HEK293 (cell line): ENCODE data around the gene PRTFDC1.

Source experiments
- CTCF ChIA-PET: fragments of 350-600 bp; formaldehyde crosslinking; extraction: SDS; loops from one replicate; lab custom pipeline; 2021; ENCODE audit warnings: antibody characterized with exemption; lab: Yijun Ruan, JAX
- POLR2A ChIA-PET: fragments of 300-600 bp; formaldehyde crosslinking; extraction: SDS; loops from one replicate; lab custom pipeline; 2020; ENCODE audit warnings: antibody characterized with exemption, inconsistent platforms; lab: Yijun Ruan, JAX
- H3K27ac ChIP-seq: fragments of 200-500 bp; sonication (Bioruptor generic); 2 replicates; pipeline ENCODE4 v1.5.1; 2014; ENCODE audit warnings: low read depth, low read length, control low read depth, inconsistent platforms; ENCODE audit errors: extremely low read depth
- H3K36me3 ChIP-seq, 2 experiments: fragments of 200-500 bp in 1 of 2; sonication (Bioruptor generic) in 1 of 2; 1 replicate in 1 of 2; 2 replicates in 1 of 2; pipeline ENCODE4 v1.5.1; 2014 to 2017; ENCODE audit warnings: inconsistent platforms in 2 of 2, low read length in 2 of 2; ENCODE audit not compliant: control insufficient read depth in 2 of 2, insufficient read depth in 1 of 2
- H3K4me1 ChIP-seq: fragments of 200-500 bp; sonication (Bioruptor generic); 2 replicates; pipeline ENCODE4 v1.5.1; 2014; ENCODE audit warnings: mild to moderate bottlenecking, low read length, inconsistent platforms; ENCODE audit not compliant: control insufficient read depth, insufficient read depth
- H3K4me3 ChIP-seq: 2 replicates; pipeline ENCODE4 v1.5.1; 2011; ENCODE audit warnings: low read depth, mild to moderate bottlenecking, control low read depth, low read length, moderate library complexity
- H3K9me3 ChIP-seq: fragments of 200-500 bp; sonication (Bioruptor generic); 2 replicates; pipeline ENCODE4 v1.5.1; 2014; ENCODE audit warnings: low read depth, low read length, inconsistent platforms; ENCODE audit not compliant: control insufficient read depth, insufficient read depth
- AEBP2 ChIP-seq: fragments of 450-650 bp; formaldehyde crosslinking; IDR thresholded peaks from 2 replicates; pipeline ENCODE4 v1.5.1; 2016; ENCODE audit warnings: missing biosample characterization, missing genetic modification characterization, borderline replicate concordance
- GLIS1 ChIP-seq: fragments of 450-650 bp; formaldehyde crosslinking; IDR thresholded peaks from 2 replicates; pipeline ENCODE4 v1.5.1; 2016; ENCODE audit warnings: missing biosample characterization, missing genetic modification characterization
- PATZ1 ChIP-seq: fragments of 450-650 bp; formaldehyde crosslinking; IDR thresholded peaks from 2 replicates; pipeline ENCODE4 v1.5.1; 2016; ENCODE audit warnings: missing biosample characterization, missing genetic modification characterization
- PRDM10 ChIP-seq: fragments of 450-650 bp; formaldehyde crosslinking; IDR thresholded peaks from 2 replicates; pipeline ENCODE4 v1.5.1; 2016; ENCODE audit warnings: missing biosample characterization, missing genetic modification characterization
- PRDM2 ChIP-seq: fragments of 450-650 bp; formaldehyde crosslinking; IDR thresholded peaks from 2 replicates; pipeline ENCODE4 v1.5.1; 2016; ENCODE audit warnings: missing biosample characterization, missing genetic modification characterization, borderline replicate concordance
- SP7 ChIP-seq: fragments of 450-650 bp; formaldehyde crosslinking; IDR thresholded peaks from 2 replicates; pipeline ENCODE4 v1.5.1; 2016; ENCODE audit warnings: missing biosample characterization, missing genetic modification characterization
- ZBTB21 ChIP-seq: fragments of 450-650 bp; formaldehyde crosslinking; IDR thresholded peaks from 2 replicates; pipeline ENCODE4 v1.5.1; 2017; ENCODE audit warnings: missing biosample characterization, missing genetic modification characterization
- ZBTB7A ChIP-seq: fragments of 450-650 bp; formaldehyde crosslinking; IDR thresholded peaks from 2 replicates; pipeline ENCODE4 v1.5.1; 2016; ENCODE audit warnings: low read depth, missing biosample characterization, missing genetic modification characterization
- ZFP3 ChIP-seq: fragments of 450-650 bp; formaldehyde crosslinking; IDR thresholded peaks from 2 replicates; pipeline ENCODE4 v1.5.1; 2016; ENCODE audit warnings: low read depth, missing biosample characterization, missing genetic modification characterization
- ZNF184 ChIP-seq: fragments of 450-650 bp; IDR thresholded peaks from 2 replicates; pipeline ENCODE4 v1.5.1; 2018; ENCODE audit warnings: missing biosample characterization, mild to moderate bottlenecking, missing genetic modification characterization
- ZNF23 ChIP-seq: fragments of 450-650 bp; formaldehyde crosslinking; IDR thresholded peaks from 2 replicates; pipeline ENCODE4 v1.5.1; 2016; ENCODE audit warnings: missing biosample characterization, missing genetic modification characterization, borderline replicate concordance
- ZNF239 ChIP-seq: fragments of 450-650 bp; formaldehyde crosslinking; IDR thresholded peaks from 2 replicates; pipeline ENCODE4 v1.5.1; 2016; ENCODE audit warnings: missing biosample characterization, missing genetic modification characterization
- ZNF266 ChIP-seq: fragments of 450-650 bp; formaldehyde crosslinking; IDR thresholded peaks from 2 replicates; pipeline ENCODE4 v1.5.1; 2016; ENCODE audit warnings: missing biosample characterization, missing genetic modification characterization, low read depth
- ZNF280C ChIP-seq: fragments of 450-650 bp; formaldehyde crosslinking; IDR thresholded peaks from 2 replicates; pipeline ENCODE4 v1.5.1; 2016; ENCODE audit warnings: missing biosample characterization, missing genetic modification characterization
- ZNF335 ChIP-seq: fragments of 450-650 bp; formaldehyde crosslinking; conservative IDR thresholded peaks from 2 replicates; pipeline ENCODE4 v1.5.1; 2016; ENCODE audit warnings: missing biosample characterization, missing genetic modification characterization
- ZNF529 ChIP-seq: fragments of 450-650 bp; formaldehyde crosslinking; IDR thresholded peaks from 2 replicates; pipeline ENCODE4 v1.5.1; 2017; ENCODE audit warnings: missing genetic modification characterization, missing biosample characterization; ENCODE audit not compliant: insufficient replicate concordance

The PRTFDC1 gene

GRCh38 chr10:24802378-24802777 is 150.0 kb downstream of the PRTFDC1 start (continued):
- TF ChIP-seq PRDM10 (tag by site-specific recombination) (no peak), AEBP2 (tag by site-specific recombination) (no peak), GLIS1 (tag by site-specific recombination) (no peak), ZBTB7A (tag by site-specific recombination) (no peak), ZBTB21 (no peak), PATZ1 (tag by site-specific recombination) (no peak), SP7 (no peak)

GRCh38 chr10:24800861-24801260 is 151.5 kb downstream of the PRTFDC1 start:
- Histone ChIP-seq H3K27ac (no peak overlapping the region), H3K9me3 (no peaks in the 10 kb centered on the region), H3K36me3 (no peaks in the 10 kb centered on the region; a peak in 1 of 3 replicates), H3K4me3 (no peak overlapping the region), H3K4me1 (no peaks in the 10 kb centered on the region)
- ChIA-PET CTCF (interaction anchor here (0.6 kb wide), 1 partner anchor 1477 kb away, joined by 4 read pairs; no protein-coding TSS in a partner anchor), POLR2A (no interaction called here)
- TF ChIP-seq PRDM2 (tag by site-specific recombination): no peak
- no peak for TF ChIP-seq ZNF184 (tag by site-specific recombination)
- no peak for TF ChIP-seq AEBP2 (tag by site-specific recombination)
- TF ChIP-seq ZNF529 (tag by site-specific recombination): no peak
- TF ChIP-seq ZNF239 (tag by site-specific recombination): no peak
- TF ChIP-seq ZNF335 (tag by site-specific recombination): no peak
- no peak for TF ChIP-seq ZFP3 (tag by site-specific recombination)
- no peak for TF ChIP-seq ZNF23 (tag by site-specific recombination)
- TF ChIP-seq ZNF280C (tag by site-specific recombination): no peak
- no peak for TF ChIP-seq GLIS1 (tag by site-specific recombination)
- TF ChIP-seq ZNF266: no peak
